Measurements from ENCODE around the gene TBC1D22A. TPM values are rescaled to one million over a fixed set of nuclear protein-coding genes. Genes with fewer than 3 reads are reported as not detected.
A peak's percentile ranks its signal among the peaks of the same experiment; 100 is the strongest.

Gene TBC1D22A
- total and polyA plus RNA-seq, 11 donors, result 9.4 to 30.7 (median 18.6) TPM

GRCh38 chr22:46970411-46971098 lies 208.1 kb downstream of the TBC1D22A start:
- WGBS, 4 donors, result 77 to 84% (median 80%) methylated on average over 11 to 13 of the region's 13 CpGs
- peaks cover 0 to 35% (median 27%) of the 10 kb centered on the region in 12 donors for H3K4me1 ChIP-seq
- peaks cover 0 to 17% (median 8%) of the 10 kb centered on the region in 9 donors for H3K36me3 ChIP-seq
- intact Hi-C loops (cut with DNase I), result loop anchor here in 2 of 10 donors (2.0 to 5.0 kb wide), 2 partner anchors 28 to 62 kb away; no protein-coding TSS in a partner anchor
- peak overlapping the region in 11 of 12 donors; percentile 38 to 86 (median 67) for H3K27ac ChIP-seq
- no peaks in the 10 kb centered on the region for H3K9me3 ChIP-seq
- TF ChIP-seq POLR2A (IDR thresholded peaks at IDR 0.05), result no peak
- TF ChIP-seq, protein P1, sequence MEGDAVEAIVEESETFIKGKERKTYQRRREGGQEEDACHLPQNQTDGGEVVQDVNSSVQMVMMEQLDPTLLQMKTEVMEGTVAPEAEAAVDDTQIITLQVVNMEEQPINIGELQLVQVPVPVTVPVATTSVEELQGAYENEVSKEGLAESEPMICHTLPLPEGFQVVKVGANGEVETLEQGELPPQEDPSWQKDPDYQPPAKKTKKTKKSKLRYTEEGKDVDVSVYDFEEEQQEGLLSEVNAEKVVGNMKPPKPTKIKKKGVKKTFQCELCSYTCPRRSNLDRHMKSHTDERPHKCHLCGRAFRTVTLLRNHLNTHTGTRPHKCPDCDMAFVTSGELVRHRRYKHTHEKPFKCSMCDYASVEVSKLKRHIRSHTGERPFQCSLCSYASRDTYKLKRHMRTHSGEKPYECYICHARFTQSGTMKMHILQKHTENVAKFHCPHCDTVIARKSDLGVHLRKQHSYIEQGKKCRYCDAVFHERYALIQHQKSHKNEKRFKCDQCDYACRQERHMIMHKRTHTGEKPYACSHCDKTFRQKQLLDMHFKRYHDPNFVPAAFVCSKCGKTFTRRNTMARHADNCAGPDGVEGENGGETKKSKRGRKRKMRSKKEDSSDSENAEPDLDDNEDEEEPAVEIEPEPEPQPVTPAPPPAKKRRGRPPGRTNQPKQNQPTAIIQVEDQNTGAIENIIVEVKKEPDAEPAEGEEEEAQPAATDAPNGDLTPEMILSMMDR (IDR thresholded peaks at IDR 0.05), result no peak
- H3K4me3 ChIP-seq, result no peak overlapping the region
- DNase-seq (no peak), ATAC-seq (peak; percentile 41 to 45 (median 44))
- H3K27me3 ChIP-seq, result no peaks in the 10 kb centered on the region

DNA sequence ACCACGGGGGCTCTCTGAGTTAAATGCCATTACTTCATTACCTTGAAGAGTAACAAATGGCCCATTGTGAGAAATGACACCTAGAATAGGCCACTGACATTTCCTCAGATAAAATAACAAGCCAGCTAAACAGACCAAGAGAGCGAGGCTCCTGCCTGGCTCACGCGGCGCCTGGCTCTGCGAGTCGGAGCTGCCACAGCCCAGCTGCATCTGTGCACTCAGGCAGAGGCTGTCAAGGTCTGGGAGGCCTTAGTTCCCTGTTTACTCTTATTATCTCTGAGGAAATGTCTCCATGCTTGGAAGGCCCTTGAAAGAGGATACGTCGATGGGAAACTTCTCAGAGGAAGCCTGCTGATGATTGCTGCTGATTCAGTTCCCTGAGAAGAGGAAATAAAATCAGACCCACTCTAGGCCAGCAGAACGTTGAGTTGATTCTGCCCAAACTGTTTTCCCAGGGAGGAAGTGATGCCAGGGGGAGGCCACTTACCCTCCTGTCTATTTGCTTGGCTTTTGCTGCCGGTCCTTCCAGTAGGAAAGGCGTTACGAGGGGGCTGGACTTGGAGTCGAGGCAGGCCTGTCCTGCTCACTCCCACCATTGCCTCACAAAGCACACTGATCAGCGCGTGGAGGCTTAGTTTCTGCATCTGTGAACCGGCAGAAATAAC lies 208.8 kb downstream of the TBC1D22A start:
- Histone ChIP-seq H3K27ac (peak overlapping the region; percentile 5 to 86 (median 67)), H3K4me3 (no peak overlapping the region), H3K9me3 (no peaks in the 10 kb centered on the region), H3K36me3 (peaks cover 0 to 23% (median 8%) of the 10 kb centered on the region in 9 donors), H3K4me1 (peaks cover 0 to 35% (median 24%) of the 10 kb centered on the region in 12 donors), H3K27me3 (no peaks in the 10 kb centered on the region)
- peak; percentile 53 to 69 (median 55) for DNase-seq
- ATAC-seq, result peak; percentile 71 to 87 (median 81)
- 23 to 40% (median 26%) methylated on average over 16 to 17 of the region's 17 CpGs for WGBS, 4 donors
- TF ChIP-seq, protein P1 (IDR thresholded peaks at IDR 0.05), result no peak
- TF ChIP-seq POLR2A (IDR thresholded peaks at IDR 0.05), result no peak
- intact Hi-C loops (cut with DNase I), result loop anchor here in 2 of 10 donors (2.0 to 5.0 kb wide), 2 partner anchors 28 to 61 kb away; no protein-coding TSS in a partner anchor

- peaks cover 0 to 28% (median 8%) of the 10 kb centered on the region in 9 donors for H3K36me3 ChIP-seq
These were observed 209.3 kb downstream of the TBC1D22A start for GRCh38 chr22:46971764-46972125.

More at GRCh38 chr22:46971764-46972125, 209.3 kb downstream of the TBC1D22A start:
- no peak for ATAC-seq
- TF ChIP-seq POLR2A (IDR thresholded peaks at IDR 0.05), result no peak
- TF ChIP-seq, protein P1 (IDR thresholded peaks at IDR 0.05), result no peak
- Histone ChIP-seq H3K4me3 (no peak overlapping the region), H3K9me3 (no peaks in the 10 kb centered on the region), H3K4me1 (peaks cover 0 to 35% (median 24%) of the 10 kb centered on the region in 12 donors), H3K27ac (peak overlapping the region; percentile 5 to 86 (median 67)), H3K27me3 (no peaks in the 10 kb centered on the region)
- DNase-seq, result no peak
- intact Hi-C loops (cut with DNase I), result loop anchor here in 2 of 10 donors (2.0 to 5.0 kb wide), 2 partner anchors 29 to 61 kb away; no protein-coding TSS in a partner anchor
- WGBS, 4 donors, result 76 to 94% (median 81%) methylated on average over 3 to 8 of the region's 8 CpGs

All from heart left ventricle (tissue), 16 donors.